Measurements from ENCODE around the gene C3orf52.
A peak's percentile ranks its signal among the peaks of the same experiment; 100 is the strongest.

The C3orf52 gene

DNA sequence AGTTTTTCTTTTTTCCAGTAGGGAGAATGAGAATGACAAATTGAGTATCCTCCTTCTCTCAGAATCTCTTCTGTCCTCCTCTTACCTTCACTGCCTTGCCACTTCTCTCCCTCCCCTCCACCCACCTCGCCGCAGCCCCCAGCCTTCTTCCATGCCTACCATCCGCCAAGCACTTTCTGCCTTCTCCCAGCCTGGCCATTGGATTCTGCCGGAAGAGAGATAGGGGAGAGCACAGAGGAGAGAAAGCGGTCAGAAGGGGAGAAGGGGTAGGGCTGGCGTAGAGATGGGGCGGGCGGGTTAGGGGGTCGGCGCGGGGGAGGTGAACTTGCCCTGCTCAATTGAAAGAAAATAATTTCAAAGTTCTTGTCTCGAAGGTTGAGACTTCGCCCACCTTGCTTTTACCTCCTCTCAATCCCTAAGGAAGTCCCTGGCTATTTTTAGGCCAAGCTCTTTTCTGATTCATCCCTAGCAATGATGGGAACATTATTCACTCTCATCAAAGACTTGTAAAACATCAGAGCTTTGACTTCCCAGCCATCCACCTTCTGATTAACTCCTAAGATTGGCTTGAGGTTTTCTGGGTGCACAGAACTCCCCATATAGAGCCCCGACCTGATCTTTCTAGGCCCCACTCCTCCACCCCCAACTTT, 811 bp downstream of the C3orf52 start:
- no peak for DNase-seq

DNA sequence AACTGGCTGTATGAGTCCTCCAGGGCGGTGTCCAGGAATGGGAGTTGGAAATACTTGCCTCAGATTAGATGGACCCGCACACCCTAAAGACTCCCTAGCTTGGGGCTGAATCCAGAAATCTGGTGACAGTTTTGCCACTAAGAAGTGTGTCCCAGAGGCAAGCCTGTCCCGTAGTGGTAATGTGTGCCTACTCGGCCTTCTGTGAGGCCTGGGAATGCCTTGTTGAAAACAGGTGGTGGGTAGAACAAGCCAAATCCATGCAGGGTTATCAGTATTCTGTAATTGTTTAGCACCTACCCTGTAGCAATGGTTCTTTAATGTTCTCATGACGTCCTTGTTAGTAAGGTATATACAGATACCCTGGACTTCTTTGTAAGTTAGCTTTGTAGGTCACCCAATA, 1.6 kb downstream of the C3orf52 start:
- no peak for DNase-seq

DNA sequence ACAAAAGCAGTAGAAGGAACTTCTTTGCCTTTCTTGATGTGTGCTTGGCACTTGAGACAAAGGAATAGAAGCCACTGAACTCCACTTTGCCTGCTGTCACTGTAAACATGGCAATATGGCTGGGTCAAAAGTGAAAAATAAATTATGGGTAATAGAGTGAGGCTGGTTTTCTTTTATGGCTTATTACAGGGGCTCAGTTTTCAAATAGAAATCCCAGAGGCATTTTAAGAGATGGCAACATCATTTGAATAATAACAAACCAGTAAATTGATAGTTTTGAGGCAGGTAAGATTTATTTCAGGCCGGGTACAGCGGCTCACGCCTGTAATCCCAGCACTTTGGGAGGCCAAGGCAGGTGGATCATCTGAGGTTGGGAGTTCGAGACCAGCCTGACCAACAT, 2.8 kb downstream of the C3orf52 start:
- no peak for DNase-seq

DNA sequence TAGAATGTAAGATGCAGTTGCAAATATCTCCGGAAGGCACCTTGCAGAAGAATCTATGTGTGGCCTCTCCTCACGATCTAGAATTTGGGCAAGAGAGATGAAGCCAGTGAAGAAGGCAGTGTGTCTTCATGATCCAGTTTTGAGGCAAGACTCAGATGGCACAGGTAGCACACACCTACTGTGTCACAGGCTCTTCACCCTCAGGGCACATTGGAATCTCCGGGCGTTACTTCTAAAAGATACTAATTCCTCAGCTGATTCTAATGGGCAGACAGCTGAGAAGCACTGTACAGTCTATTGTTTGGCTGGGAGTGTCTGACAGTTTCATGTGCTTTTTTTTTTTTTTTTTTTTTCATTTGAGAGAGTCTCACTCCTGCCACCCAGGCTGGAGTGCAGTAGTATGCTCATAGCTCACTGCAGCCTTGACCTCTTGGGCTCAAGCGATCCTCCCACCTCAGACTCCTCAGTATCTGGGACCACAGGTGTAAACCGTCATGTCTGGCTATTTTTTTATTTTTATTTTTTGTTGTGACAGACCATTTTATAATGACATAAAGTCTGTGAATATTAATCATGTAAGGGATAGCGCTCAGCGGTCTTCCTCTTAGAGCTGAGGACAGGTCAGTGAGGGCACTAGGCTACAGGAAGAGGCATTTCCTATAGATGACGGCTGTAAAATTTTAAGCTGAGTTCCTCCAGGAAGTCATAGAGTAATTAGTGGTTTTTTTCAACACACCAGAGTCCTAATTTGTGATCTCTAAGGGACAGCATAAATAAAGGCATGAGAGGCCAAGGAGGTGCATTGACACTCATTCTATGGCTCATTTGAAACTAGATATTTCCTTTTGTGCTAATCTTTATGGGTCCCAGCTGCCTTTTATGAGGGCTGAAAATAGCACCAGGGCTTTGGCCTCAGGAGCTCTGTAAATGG, 4.0 kb downstream of the C3orf52 start:
- DNase-seq: no peak

DNA sequence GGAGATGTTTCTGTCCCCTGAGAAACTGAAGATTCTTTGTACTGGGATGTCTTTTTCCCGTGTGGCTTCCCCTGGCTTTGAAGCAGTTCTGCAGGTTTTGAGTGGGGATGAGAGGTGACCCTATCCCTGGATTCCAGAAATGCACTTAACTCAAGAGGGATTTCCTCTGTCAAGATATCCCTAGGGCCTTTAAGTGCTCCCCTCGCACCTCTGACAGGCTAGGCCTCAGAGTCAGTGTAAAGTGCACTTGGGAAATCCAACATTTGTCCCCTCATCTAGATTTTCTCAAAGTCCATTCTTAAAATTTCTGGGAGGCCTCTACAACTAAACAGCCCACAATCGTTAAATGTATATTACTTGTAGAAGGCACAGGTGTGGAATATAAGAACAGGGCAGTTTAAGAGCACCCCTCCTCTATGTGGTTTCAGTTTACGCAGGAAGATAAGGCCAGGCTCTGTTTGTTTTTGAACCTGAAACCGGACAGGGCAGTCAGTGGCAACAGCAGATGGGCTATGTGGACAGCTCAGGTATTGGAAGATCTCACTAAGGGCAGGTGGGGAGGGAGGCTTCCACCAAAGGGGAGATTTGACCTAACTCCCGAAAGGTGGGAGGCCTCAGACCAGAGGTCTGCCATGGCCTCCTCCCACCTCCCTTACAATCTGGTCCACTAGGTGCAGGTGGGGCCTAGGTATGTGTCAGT, 4.8 kb downstream of the C3orf52 start:
- no peak for DNase-seq

DNA sequence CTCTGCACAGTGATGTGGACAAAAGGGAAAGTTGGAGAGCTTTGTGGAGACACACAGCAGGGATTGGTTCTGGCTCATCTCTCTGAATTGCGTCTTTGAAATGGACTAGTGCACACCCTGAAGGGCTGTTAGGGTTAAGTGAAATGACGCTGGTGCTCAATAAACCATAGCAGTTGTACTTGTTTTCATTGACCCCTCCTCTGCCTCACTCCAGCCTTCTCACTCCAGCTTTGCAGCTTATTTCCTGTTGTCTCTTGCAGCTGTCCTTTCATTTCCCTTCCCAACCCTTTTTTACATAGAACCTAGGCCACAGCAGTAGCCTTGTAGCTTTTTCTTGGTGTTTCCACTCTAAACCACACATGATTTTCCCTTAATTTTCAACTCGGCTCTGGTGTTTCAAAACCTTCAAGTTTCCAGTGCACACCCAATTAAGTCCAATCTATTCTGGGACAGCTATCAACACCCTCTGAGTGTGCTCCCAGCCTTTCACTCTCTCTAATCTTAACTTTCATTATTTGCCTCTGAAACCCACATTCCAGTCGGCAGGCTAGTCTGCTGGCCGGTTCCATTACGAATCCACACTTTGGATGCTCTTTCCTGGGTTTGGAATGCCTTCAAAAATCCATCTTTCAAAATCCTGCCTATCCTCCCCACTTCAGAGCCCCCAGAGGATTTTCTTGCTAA, 6.4 kb downstream of the C3orf52 start:
- no peak for DNase-seq

DNA sequence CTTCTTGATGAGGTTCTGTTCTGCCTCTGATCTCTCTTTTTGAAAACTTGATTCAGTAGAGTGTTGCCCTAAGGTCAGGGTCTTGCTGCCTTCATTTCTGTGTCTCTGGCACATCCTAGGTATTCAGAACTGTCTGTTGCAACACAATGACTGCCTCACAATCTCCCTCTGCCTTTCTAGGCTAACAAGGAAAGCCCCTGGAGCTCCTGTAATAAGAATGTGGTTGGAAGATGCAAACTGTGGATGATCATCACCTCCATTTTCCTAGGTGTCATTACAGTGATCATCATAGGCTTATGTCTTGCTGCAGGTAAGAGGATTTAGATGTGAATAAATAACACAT, 7.0 kb downstream of the C3orf52 start:
- DNase-seq: no peak

DNA sequence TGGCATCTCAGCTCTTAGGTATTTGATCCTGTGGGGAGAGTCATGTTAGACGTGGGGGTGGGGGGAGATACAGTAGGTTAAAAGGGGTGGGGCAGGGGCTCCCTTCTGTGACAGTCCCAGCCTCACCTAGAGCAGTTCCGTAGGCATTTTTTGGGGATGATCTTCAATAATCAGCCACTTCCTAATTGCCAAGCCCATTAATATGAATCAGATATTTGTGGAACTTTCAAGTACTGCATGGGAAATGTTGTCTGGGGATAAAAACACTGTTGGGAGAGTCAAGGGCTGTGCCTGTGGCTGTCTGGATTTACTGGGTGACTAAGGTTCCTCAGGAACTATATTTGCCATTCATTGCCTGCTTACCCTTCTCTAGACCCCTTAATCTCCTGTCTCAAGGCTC, 9.5 kb downstream of the C3orf52 start:
- no peak for DNase-seq

DNA sequence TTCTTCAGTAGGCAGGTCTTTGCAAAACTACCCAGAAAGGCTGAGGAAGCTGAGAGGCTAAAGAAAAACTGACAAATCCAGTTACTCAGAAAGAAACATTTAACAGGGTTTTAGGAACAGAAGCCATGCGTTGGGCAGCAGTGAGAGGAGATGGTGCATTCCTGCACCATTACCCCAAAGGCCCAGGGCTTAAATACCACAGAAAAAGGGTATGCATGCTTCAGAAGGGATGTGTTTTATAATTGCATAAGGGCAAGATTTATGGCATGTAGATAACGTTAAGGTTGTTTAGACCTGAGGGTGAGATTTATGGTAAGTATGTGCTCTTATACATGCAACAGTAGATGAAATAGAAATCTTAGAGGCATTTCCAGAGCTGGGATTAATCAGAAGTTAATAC, 10.0 kb downstream of the C3orf52 start:
- no peak for DNase-seq

DNA sequence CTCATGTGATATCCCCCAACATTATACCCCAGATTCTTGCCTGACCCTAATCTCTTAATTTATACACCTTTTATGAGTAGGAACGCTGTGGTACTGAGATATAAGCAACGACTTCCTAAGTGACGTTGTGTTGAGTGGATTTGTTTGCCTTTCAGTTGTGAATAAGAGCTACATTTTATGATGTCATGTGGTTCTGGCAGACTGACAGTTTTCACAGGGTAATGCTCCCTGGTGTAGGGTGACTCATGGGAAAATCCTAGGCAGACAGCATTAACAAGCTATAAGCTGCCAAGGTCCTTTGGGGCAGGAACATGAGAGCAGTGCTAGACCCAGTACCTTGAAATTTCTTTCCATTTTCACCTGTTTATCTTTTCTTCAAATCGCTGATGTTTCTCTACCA, 11.2 kb downstream of the C3orf52 start:
- DNase-seq: no peak

DNA sequence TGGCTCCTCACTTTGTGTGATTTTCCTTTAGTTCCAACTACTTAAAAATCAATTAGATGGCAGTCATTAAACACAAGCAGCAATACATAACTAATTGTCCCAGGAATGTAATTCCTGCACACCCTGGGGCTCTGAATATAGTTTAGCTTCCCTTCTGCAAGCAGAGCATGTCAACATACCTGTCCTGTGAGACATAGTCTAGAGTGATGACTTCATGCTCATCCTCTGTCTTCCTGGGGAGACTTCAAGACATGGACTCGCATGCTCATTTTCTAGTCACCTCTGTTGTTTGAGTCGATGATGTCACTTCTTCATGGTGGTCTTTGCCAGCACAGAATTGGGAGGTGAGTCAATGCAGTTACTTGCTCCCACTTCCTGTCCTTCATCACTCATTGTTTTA, 15.7 kb downstream of the C3orf52 start:
- no peak for DNase-seq

DNA sequence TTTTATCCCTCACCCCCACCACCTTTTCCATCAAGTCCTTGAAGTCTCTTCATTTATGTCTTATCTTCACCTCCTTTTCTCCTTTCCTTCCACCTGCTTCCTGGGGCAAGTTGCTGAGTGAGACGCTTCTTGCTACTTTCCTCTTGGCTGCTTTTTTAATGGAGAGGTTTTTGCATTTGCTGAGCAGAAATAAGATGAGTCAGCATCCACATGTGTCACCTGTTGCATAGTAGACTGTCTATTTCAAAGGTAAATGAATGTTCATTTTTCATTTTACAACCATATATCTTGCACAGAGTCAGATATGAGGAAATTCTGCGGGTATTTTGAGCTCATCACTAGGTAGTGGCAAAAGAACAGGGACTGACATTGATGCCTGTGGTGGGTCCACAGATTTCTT, 18.6 kb downstream of the C3orf52 start:
- DNase-seq: no peak

DNA sequence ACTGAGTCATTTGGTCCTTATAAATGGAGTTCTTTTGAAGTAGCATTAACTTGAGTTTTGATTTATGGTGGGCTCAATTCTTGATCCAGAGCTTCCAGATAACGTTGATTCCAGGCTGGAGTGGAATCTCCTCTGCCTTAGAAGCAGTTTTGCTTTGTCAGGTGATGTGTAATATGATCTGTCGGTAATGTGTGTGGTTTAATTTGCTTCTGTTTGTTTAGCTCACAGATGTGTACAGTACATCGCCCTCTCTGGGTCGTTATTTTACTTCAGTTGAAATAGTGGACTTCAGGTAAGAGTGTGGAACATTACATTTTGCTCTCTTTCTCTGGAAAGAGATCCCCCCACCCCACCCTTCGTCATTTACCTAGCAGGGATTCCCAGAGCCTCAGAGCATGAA, 23.1 kb downstream of the C3orf52 start:
- DNase-seq: no peak

DNA sequence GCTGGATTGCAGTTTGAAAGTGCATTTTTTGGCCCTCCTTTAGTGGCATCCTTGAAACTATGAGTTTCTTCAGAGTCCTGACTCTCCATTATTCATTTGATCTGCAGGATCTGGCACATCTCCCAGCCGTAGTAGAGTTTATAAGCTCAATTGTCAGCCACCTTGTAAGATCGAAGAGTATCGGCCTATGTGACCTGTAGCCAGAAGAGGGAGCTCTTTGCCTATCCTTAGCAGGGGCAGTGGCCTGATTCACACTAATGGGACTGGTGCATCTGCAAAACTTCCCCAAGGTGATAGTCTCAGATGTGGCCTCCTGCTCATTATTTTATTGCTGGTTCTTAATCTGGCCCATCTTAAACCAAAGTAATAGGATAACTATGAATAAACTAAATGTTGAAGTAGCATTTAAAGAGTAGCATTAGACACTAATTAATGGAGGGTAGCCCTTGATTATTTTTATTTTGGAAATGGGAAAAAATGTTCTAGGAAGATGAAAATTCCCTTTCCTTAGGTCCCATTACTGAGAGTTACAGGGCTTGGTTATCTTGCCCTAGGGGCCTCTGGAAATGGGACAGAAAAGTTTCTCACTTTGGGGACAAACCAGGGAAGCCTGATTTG, 25.7 kb downstream of the C3orf52 start:
- DNase-seq: peak; percentile 55

DNA sequence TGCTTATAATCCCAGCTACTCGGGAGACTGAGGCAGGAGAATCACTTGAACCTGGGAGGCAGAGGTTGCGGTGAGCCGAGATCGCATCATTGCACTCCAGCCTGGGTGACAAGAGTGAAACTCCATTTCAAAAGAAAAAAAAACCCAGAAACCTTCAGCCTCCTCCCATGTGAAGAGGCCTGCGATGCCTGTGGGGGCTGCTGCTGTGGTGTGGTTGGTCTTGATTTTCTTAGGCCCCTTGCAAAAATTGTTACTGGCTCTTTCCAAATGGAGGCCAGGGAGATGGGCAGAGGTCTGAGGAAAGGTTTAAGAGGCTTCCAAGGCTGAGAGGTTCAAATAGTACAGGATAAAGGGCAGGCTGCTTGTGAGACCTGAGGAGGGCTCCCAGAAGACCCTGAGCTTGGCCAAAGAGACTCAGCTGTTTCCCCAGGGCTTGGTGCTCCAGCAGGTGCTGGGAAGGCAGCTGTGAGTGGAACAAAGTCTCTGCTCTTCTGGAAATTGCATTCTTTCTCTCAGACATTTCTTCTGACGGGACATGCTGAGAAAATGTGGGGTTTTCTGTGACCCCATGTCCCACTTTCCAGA, 28.5 kb downstream of the C3orf52 start:
- no peak for DNase-seq

DNA sequence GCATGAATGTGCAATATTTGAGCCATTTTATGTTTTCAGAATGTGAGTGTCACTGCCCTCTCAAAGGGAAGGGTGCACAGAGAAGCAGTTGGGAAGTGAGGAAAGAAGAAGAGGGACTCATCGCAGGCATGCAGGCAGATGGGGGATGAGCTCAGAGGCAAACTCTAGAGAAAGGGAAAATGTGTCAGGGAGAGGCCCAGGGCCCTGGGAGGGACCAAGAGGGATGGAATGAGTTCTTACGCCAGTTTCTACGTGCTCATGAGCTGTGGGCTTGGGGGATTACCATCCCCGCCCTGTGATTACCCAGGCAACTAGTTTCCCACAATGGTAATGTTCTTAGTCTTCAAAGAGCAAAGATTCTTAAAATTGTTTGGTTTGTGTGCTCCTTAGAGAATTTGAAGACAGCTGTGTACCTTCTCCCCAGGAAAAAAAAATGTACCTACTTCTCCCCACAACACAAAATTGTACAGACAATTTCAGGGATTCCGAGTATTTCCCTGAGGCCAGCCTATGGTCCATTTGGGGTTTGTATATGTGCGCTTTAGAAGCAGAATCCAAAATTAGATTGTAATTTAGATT, 29.1 kb downstream of the C3orf52 start:
- DNase-seq: no peak

DNA sequence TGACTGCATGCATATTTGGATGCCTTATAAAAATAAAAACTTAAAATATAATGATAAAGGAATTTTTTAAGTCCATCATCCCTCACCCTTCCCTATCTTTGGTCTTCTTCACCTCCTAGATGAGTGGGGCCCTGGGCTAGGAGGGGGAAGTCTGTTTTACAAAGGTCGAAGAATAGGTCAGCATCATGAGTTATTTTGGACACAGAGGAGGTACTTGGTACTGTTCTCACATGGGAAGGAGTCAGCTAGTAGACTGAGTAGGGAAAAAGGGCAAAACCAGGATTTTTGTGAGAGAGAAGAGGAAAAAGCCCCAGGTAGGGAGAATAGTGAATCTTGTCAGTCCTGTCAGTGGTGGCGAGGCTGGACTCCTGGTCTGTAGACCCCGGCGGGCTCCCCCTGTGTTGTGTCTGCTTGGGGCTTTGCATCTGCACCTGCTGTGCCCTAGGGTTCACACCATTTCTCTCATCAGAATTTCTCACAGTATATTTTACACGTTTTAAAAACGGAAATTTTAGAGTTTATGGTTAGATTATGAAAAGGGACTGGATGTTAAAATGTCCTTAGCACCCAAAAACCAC, 29.7 kb downstream of the C3orf52 start:
- no peak for DNase-seq

DNA sequence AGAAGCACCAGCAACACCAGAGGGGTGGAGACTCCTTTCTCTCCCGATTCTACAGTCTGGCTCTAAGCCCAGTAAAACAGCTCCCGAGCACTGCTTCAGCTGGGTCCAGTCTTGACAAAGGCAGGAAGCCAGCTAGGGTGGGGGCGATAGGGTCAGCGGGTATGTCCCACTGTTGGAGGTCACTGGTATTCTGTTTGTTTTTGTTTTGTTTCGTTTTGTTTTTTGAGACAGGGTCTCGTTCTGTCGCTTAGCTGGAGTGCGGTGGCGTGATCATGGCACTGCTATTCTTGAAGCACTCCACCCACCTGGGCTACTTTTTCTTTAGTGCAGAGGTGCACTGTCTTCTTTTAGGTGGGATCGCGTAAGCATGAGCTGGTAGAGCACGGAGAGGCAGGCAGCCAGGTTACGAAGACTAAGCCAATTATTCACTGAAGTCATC, 30.6 kb downstream of the C3orf52 start:
- no peak for DNase-seq

DNA sequence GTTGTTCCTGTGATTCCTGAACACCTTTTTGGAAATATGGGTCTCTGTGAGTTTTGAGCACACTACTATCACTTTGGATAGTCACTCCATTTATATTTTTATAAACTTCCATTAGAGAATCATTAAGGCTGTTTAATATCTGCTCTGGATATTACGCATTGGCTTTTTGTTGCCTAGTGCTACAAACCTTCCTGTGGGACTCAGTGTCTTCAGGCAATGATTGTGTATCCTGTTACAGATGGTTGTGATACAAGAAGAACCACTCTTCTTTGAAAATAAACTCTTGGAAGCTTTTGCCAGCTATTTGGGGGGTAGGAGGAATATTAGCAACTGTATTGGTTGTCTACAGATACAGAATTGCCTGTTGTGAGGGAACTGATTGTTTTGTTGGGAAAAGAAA, 31.2 kb downstream of the C3orf52 start:
- DNase-seq: no peak

DNA sequence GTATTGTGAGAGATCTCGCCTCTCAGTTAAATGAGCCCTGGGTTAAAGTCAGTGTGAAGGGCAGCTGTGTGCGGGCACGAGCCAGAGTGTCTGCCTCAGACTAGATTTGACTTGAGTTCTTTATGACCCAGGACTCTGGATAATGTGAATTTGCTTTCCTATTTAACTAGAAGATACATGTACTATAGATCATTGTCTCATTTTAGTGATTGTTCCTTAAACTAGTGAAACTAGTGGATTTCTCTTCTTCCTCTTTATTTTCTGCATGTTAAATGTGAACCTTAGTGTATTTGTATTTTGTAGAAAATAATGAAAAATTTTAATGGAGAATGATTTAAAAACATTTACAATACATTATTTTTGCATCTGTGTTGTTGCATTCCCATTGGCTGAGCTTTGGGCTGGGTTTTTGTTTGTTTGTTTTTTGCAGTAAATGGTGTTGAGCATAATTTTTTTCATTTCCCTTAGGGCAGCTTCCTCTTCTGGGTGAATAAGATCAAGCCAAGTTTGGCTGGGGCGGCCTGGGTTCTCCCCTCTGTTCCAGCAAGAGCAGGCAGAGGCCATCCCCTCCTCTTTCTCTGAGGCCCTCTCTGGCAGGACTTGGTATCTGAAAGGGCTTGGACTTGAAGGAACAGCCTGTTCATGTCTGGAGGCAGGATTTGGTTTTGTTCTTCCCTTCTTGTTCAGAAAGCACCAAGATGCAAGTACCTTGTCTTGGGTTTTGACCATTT, 31.8 kb downstream of the C3orf52 start:
- no peak for DNase-seq

Data from retina (tissue), 1 donor.